K562 (cell line): ENCODE measurements around the gene RAP1GAP2. TPM values are rescaled to one million over a fixed set of nuclear protein-coding genes. Genes with fewer than 3 reads are reported as not detected.
A peak's percentile ranks its signal among the peaks of the same experiment; 100 is the strongest.

Experiments
- ATAC-seq: fragments of 200-7000 bp; cut with Tn5 transposase; 3 replicates; pipeline ENCODE4 v1.9.1; 2020; ENCODE audit warnings: moderate library complexity
- BruUV-seq: library from RNA; stranded (reverse); fragments of 400-500 nt; replicated peaks from 2 replicates; lab custom pipeline; 2021; lab: Mats Ljungman, UMichigan
- CTCF ChIA-PET: fragments of 300-600 bp; formaldehyde crosslinking; extraction: SDS; loops from one replicate; lab custom pipeline; 2021; ENCODE audit warnings: low intra/inter-chr PET ratio; lab: Yijun Ruan, JAX
- POLR2A ChIA-PET: fragments of 300-600, 350-650 bp; sonication (Branson Sonifier 250); formaldehyde crosslinking; extraction: SDS; loops from one replicate; lab custom pipeline; 2021; ENCODE audit warnings: antibody characterized with exemption, inconsistent platforms; lab: Yijun Ruan, JAX
- DNase-seq, 4 experiments: peaks; one replicate each; pipeline versions ENCODE4 v3.0.0 to v3.0.0-alpha.2; 2011 to 2018; ENCODE audit warnings: low spot score in 3 of 4, mixed read lengths in 3 of 4; ENCODE audit errors: extremely low read depth in 1 of 4
- FAIRE-seq: peaks from 2 replicates; lab custom pipeline; 2011; peaks lifted over from hg19 to GRCh38; lab: Jason Lieb, UNC
- H2AFZ ChIP-seq: 2 replicates; pipeline ENCODE4 v1.6.0; 2011; ENCODE audit warnings: low read depth, low read length, control low read depth, inconsistent platforms
- H3K27ac ChIP-seq: fragments of 200-600 bp; 3 replicates; pipeline ENCODE4 v1.8.0; 2011; ENCODE audit warnings: low read depth, mild to moderate bottlenecking, control low read depth, inconsistent platforms, low read length, moderate library complexity, mixed read lengths; ENCODE audit errors: extremely low read depth
- H3K27me3 ChIP-seq, 2 experiments: fragments of 300-600 bp in 1 of 2; 2 replicates in 1 of 2; 3 replicates in 1 of 2; pipeline versions ENCODE4 v1.6.0 to v1.8.0; 2011; ENCODE audit warnings: inconsistent platforms in 2 of 2, low read length in 2 of 2, mild to moderate bottlenecking in 1 of 2, mixed read lengths in 1 of 2, moderate library complexity in 1 of 2; ENCODE audit not compliant: control insufficient read depth in 2 of 2, insufficient read depth in 2 of 2
- H3K36me3 ChIP-seq: fragments of 300-600 bp; 3 replicates; pipeline ENCODE4 v1.8.0; 2011; ENCODE audit warnings: mild to moderate bottlenecking, low read length, inconsistent platforms; ENCODE audit not compliant: control insufficient read depth, insufficient read depth
- H3K4me1 ChIP-seq, 2 experiments: fragments of 200-600 bp in 1 of 2; replicated peaks in 1 of 2; 2 replicates in 1 of 2; 3 replicates in 1 of 2; pipeline versions ENCODE4 v1.5.1 to v1.8.0; 2011; ENCODE audit warnings: inconsistent platforms in 2 of 2, low read length in 2 of 2, mild to moderate bottlenecking in 1 of 2, mixed read lengths in 1 of 2, moderate library complexity in 1 of 2; ENCODE audit not compliant: control insufficient read depth in 2 of 2, insufficient read depth in 2 of 2
- H3K4me2 ChIP-seq: 2 replicates; pipeline ENCODE4 v1.6.1; 2011; ENCODE audit warnings: low read length, control low read depth, inconsistent platforms, mixed read lengths; ENCODE audit not compliant: insufficient read depth
- H3K4me3 ChIP-seq: fragments of 200-600 bp; sonication (generic), shearing (Covaris generic); 2 replicates; pipeline ENCODE4 v1.5.1; 2016; ENCODE audit warnings: control low read depth, inconsistent platforms
- H3K79me2 ChIP-seq: fragments of 200-600 bp; 3 replicates; pipeline ENCODE4 v1.8.0; 2011; ENCODE audit warnings: low read length, inconsistent platforms; ENCODE audit not compliant: control insufficient read depth, insufficient read depth
- H3K9ac ChIP-seq, 2 experiments: 2 replicates each; pipeline versions ENCODE4 v1.6.0 to v1.6.1; 2011; ENCODE audit warnings: low read depth in 2 of 2, low read length in 2 of 2, control low read depth in 1 of 2, inconsistent platforms in 1 of 2, mild to moderate bottlenecking in 1 of 2, mixed read lengths in 1 of 2; ENCODE audit not compliant: insufficient read depth in 1 of 2
- H3K9me1 ChIP-seq: one replicate; pipeline ENCODE4 v1.6.0; 2011; ENCODE audit warnings: inconsistent platforms, mild to moderate bottlenecking, low read length, moderate library complexity; ENCODE audit not compliant: control insufficient read depth, insufficient read depth
- H3K9me3 ChIP-seq: replicated peaks from 2 replicates; pipeline ENCODE4 v1.5.1; 2011; ENCODE audit warnings: low read depth, low read length, inconsistent platforms; ENCODE audit not compliant: control insufficient read depth, insufficient read depth
- H4K20me1 ChIP-seq: replicated peaks from 2 replicates; pipeline ENCODE4 v1.6.1; 2011; ENCODE audit warnings: low read length, inconsistent platforms, mixed read lengths; ENCODE audit not compliant: control insufficient read depth, insufficient read depth
- DDX20 ChIP-seq: fragments of 450-650 bp; IDR thresholded peaks from 2 replicates; pipeline ENCODE4 v1.6.1; 2016; ENCODE audit warnings: missing genetic modification characterization, low read depth, mild to moderate bottlenecking, missing compliant biosample characterization, moderate library complexity
- DNMT1 ChIP-seq: fragments of 450-650 bp; IDR thresholded peaks from 2 replicates; pipeline ENCODE4 v1.6.1; 2016; ENCODE audit warnings: antibody characterized with exemption, mild to moderate bottlenecking
- ESRRA ChIP-seq: fragments of 450-650 bp; IDR thresholded peaks from 2 replicates; pipeline ENCODE4 v1.6.1; 2014; ENCODE audit warnings: low read depth, mild to moderate bottlenecking, moderate library complexity, borderline replicate concordance
- HLTF ChIP-seq: fragments of 450-650 bp; IDR thresholded peaks from 2 replicates; pipeline ENCODE4 v1.6.1; 2016
- HMG20A ChIP-seq: fragments of 450-650 bp; formaldehyde crosslinking; conservative IDR thresholded peaks from 2 replicates; pipeline ENCODE4 v1.4.0; 2020; ENCODE audit warnings: mild to moderate bottlenecking, mixed read lengths
- KDM1A ChIP-seq, 2 experiments: fragments of 450-650 bp; IDR thresholded peaks; 2 replicates each; pipeline ENCODE4 v1.6.1; 2016; ENCODE audit warnings: mild to moderate bottlenecking in 2 of 2
- KLF6 ChIP-seq: fragments of 250-450 bp; sonication (Bioruptor Pico); IDR thresholded peaks from 2 replicates; pipeline ENCODE4 v1.4.0; 2020; ENCODE audit warnings: mild to moderate bottlenecking, moderate library complexity, borderline replicate concordance
- MYNN ChIP-seq, 2 experiments: sonication (generic); formaldehyde crosslinking in 1 of 2; IDR thresholded peaks; 2 replicates each; pipeline versions ENCODE4 v1.5.0 to v1.6.1; 2016 to 2020; ENCODE audit warnings: antibody characterized with exemption in 1 of 2, missing genetic modification reagents in 1 of 2
- NONO ChIP-seq, 2 experiments: fragments of 200-400 bp in 1 of 2; fragments of 450-650 bp in 1 of 2; formaldehyde crosslinking in 1 of 2; IDR thresholded peaks; 2 replicates each; pipeline ENCODE4 v1.6.1; 2017; ENCODE audit warnings: low read depth in 2 of 2, mild to moderate bottlenecking in 2 of 2, moderate library complexity in 2 of 2, low read length in 1 of 2
- NRF1 ChIP-seq, 2 experiments: fragments of 450-650 bp; IDR thresholded peaks in 1 of 2; conservative IDR thresholded peaks in 1 of 2; 2 replicates each; pipeline ENCODE4 v1.6.1; 2014; ENCODE audit warnings: mild to moderate bottlenecking in 2 of 2
- PPARD ChIP-seq: fragments of 250-450 bp; sonication (Bioruptor Pico); IDR thresholded peaks from 2 replicates; pipeline ENCODE4 v1.8.0; 2022; ENCODE audit warnings: inconsistent platforms, mild to moderate bottlenecking, moderate library complexity
- RBM25 ChIP-seq: fragments of 200-400 bp; formaldehyde crosslinking; IDR thresholded peaks from 2 replicates; pipeline ENCODE4 v1.6.1; 2018; ENCODE audit warnings: low read length, low read depth, moderate library complexity; ENCODE audit not compliant: severe bottlenecking
- SLC30A9 ChIP-seq: fragments of 250-450 bp; sonication (Bioruptor Pico); IDR thresholded peaks from 2 replicates; pipeline ENCODE4 v1.8.0; 2022; ENCODE audit warnings: mild to moderate bottlenecking, moderate library complexity
- SP1 ChIP-seq: sonication (generic); formaldehyde crosslinking; IDR thresholded peaks from 2 replicates; pipeline ENCODE4 v1.8.1; 2022; ENCODE audit warnings: mild to moderate bottlenecking, missing genetic modification reagents
- XRCC5 ChIP-seq: fragments of 200-400 bp; formaldehyde crosslinking; IDR thresholded peaks from 2 replicates; pipeline ENCODE4 v1.6.1; 2017; ENCODE audit warnings: low read depth, mild to moderate bottlenecking, low read length
- ZNF395 ChIP-seq: fragments of 200-800 bp; sonication (Bioruptor generic); IDR thresholded peaks from 2 replicates; pipeline ENCODE4 v1.6.1; 2017; ENCODE audit warnings: missing genetic modification characterization, missing compliant biosample characterization
- ZNF696 ChIP-seq: fragments of 250-450 bp; sonication (Bioruptor Pico); conservative IDR thresholded peaks from 2 replicates; pipeline ENCODE4 v1.4.0; 2020; ENCODE audit warnings: mild to moderate bottlenecking, moderate library complexity
- WGBS: fragments of 100-300 bp; shearing (Covaris generic); methylation state at CpG from one replicate; pipeline ENCODE4 v1.1.6; 2016; ENCODE audit warnings: low coverage, mixed read lengths; ENCODE audit not compliant: insufficient coverage; ENCODE audit errors: missing lambda C conversion rate; 5-methylcytosine and 5-hydroxymethylcytosine counted together
- in situ Hi-C: fragments of 300-500 bp; cut with MboI; formaldehyde crosslinking; loops from 4 replicates; pipeline ENCODE4 v1.15.0; 2018; ENCODE audit warnings: inconsistent platforms, mixed read lengths
- intact Hi-C: fragments of 100-400 bp; cut with micrococcal nuclease; formaldehyde crosslinking; loops from 2 replicates; pipeline ENCODE4 v1.14.2; 2022
- polyA plus RNA-seq, 8 experiments: library from polyadenylated mRNA; depleted of rRNA in 4 of 8; stranded (reverse) in 5 of 8; unstranded in 3 of 8; fragments of >200 nt; fragmentation: Nextera tagmentation in 2 of 8; fragmentation: Illumina TruSeq in 1 of 8; extraction: Ambion mirVana in 2 of 8; extraction: Trizol in 1 of 8; gene quantifications; 2 replicates each; pipeline versions ENCODE4 v1.2.1 to v1.2.3, GENCODE V29; 2011 to 2014; ENCODE audit warnings: inconsistent platforms in 1 of 8, missing spikeins in 1 of 8
- total RNA-seq, 7 experiments: library from RNA; depleted of rRNA in 6 of 7; stranded (reverse); fragments of >200 nt in 6 of 7; fragmentation: Illumina TruSeq in 2 of 7; extraction: Trizol in 2 of 7; gene quantifications; 2 replicates each; pipeline versions ENCODE4 v1.2.1 to v1.2.3, GENCODE V29; 2011 to 2021; ENCODE audit warnings: low replicate concordance in 1 of 7

Gene RAP1GAP2
- total and polyA plus RNA-seq, 9 of the 15 experiments (the other 6 are each of a cell fraction or from before 2014, with no cell fraction given), result 0.01 to 1.3 (median 0.42) TPM; not detected in 1

DNA sequence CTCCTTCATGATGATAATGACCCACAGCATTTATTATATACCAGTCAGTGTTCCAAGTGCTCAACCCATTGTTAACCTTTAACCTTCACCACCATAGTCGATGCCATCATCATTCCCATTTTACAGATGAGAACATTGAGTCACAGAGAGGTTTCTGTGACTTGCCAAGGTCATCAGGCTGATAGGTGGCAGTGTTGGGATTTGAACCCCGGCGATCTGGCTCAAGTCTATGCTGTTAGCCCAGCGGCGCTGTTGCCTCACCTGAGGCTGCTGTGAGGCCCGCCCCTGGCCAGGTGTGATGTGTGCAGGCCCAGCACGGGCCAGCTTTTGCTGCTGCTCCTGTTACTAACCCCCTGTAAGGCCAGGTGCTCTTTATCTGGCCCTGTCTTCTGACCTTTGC lies 166.0 kb downstream of the RAP1GAP2 start:
- no peak for ATAC-seq
- Histone ChIP-seq H3K79me2 (no peaks in the 10 kb centered on the region), H3K4me3 (no peak overlapping the region), H3K4me1 (no peaks in the 10 kb centered on the region), H3K36me3 (no peaks in the 10 kb centered on the region), H3K4me2 (no peak overlapping the region), H4K20me1 (no peaks in the 10 kb centered on the region; the same call in 1 of the 2 replicates), H2AFZ (no peak overlapping the region), H3K27me3 (peaks cover 2 to 44% of the 10 kb centered on the region in 2 experiments; a peak in 3 of 5 replicates), H3K9ac (no peak overlapping the region), H3K9me1 (no peaks in the 10 kb centered on the region), H3K27ac (no peak overlapping the region), H3K9me3 (no peaks in the 10 kb centered on the region)
- BruUV-seq, result no TSS peak
- no peak for DNase-seq
- intact Hi-C loops (no loop called here), in situ Hi-C loops (no loop called here)
- TF ChIP-seq ESRRA, result peak; percentile 61; the same call in 1 of the 2 replicates
- TF ChIP-seq KDM1A (IDR thresholded peaks at IDR 0.05), result peak in 1 of 2 experiments; percentile 24; a peak in 1 of 4 replicates
- no peak for TF ChIP-seq ZNF395 (CRISPR knock-in tag)
- TF ChIP-seq RBM25, result peak; percentile 59
- FAIRE-seq, result no peak
- ChIA-PET CTCF (no interaction called here), POLR2A (no interaction called here)
- WGBS, result under 1% methylated on average over 7 of the region's 7 CpGs

DNA sequence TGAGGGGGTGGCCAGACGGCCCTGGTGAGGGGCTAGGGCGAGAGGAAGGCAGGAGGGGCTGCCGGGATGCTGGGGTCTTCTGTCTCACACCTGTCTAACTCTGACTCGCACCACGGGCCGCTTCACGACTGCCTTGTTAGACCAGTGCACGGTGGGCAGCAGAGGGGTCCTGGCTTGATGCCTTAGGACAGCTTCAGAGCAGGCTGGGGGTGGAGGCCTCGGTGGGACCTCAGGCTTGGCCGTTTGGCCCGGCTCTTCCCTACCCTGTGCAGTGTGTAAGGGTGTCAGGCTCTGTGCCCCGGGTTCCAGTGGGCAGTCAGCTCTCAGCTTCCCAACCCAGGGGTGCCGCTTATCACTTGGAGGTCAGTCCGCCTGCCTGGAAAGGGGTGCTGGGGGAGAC lies 166.5 kb downstream of the RAP1GAP2 start:
- Histone ChIP-seq H3K36me3 (no peaks in the 10 kb centered on the region), H3K27ac (no peak overlapping the region), H3K9ac (no peak overlapping the region), H3K4me2 (no peak overlapping the region), H3K9me3 (no peaks in the 10 kb centered on the region), H3K9me1 (no peaks in the 10 kb centered on the region), H3K79me2 (no peaks in the 10 kb centered on the region), H3K27me3 (peaks cover 2 to 45% of the 10 kb centered on the region in 2 experiments; a peak in 3 of 5 replicates), H4K20me1 (no peaks in the 10 kb centered on the region; the same call in 1 of the 2 replicates), H2AFZ (no peak overlapping the region), H3K4me1 (no peaks in the 10 kb centered on the region), H3K4me3 (no peak overlapping the region)
- 11% methylated on average over 7 of the region's 14 CpGs for WGBS
- DNase-seq (no peak), ATAC-seq (no peak), FAIRE-seq (no peak)
- no TSS peak for BruUV-seq
- ChIA-PET CTCF (no interaction called here), POLR2A (interaction anchor here (1.0 kb wide), 1 partner anchor 14 kb away, joined by 3 read pairs; no protein-coding TSS in a partner anchor)
- in situ Hi-C loops, result no loop called here
- intact Hi-C loops, result no loop called here
- TF ChIP-seq HMG20A (CRISPR knock-in tag) (no peak), SLC30A9 (CRISPR knock-in tag) (no peak), HLTF (no peak), DNMT1 (no peak), SP1 (no peak), XRCC5 (no peak), KLF6 (CRISPR knock-in tag) (no peak), PPARD (no peak), MYNN (IDR thresholded peaks at IDR 0.05) (no peak), MYNN (CRISPR knock-in tag; IDR thresholded peaks at IDR 0.05) (no peak), NRF1 (conservative IDR thresholded peaks at IDR 0.05 in 1 of 2, IDR thresholded peaks at IDR 0.05 in 1 of 2) (no peak), DDX20 (tag) (no peak), NONO (IDR thresholded peaks at IDR 0.05; ENCODE audit: low read depth in 2 of 2, low read length in 1 of 2) (no peak), ZNF696 (CRISPR knock-in tag) (no peak)
